H54 (cell line): ENCODE measurements around the gene ZNF605.
"Not testable (repeated sequence)": the region's sequence is repeated elsewhere in the genome, so short reads cannot be mapped to it uniquely, and the experiment has no call there.

Source experiments
- DNase-seq: peaks from one replicate; pipeline ENCODE4 v3.0.0; 2011; ENCODE audit warnings: low spot score, mixed read lengths; ENCODE audit not compliant: insufficient read length
- FAIRE-seq: peaks from 3 replicates; lab custom pipeline; 2011; peaks lifted over from hg19 to GRCh38; lab: Jason Lieb, UNC
- POLR2A ChIP-seq: IDR thresholded peaks from 2 replicates; pipeline ENCODE4 v1.6.1; 2011; ENCODE audit warnings: low read depth, mild to moderate bottlenecking, low read length

Gene ZNF605

DNA sequence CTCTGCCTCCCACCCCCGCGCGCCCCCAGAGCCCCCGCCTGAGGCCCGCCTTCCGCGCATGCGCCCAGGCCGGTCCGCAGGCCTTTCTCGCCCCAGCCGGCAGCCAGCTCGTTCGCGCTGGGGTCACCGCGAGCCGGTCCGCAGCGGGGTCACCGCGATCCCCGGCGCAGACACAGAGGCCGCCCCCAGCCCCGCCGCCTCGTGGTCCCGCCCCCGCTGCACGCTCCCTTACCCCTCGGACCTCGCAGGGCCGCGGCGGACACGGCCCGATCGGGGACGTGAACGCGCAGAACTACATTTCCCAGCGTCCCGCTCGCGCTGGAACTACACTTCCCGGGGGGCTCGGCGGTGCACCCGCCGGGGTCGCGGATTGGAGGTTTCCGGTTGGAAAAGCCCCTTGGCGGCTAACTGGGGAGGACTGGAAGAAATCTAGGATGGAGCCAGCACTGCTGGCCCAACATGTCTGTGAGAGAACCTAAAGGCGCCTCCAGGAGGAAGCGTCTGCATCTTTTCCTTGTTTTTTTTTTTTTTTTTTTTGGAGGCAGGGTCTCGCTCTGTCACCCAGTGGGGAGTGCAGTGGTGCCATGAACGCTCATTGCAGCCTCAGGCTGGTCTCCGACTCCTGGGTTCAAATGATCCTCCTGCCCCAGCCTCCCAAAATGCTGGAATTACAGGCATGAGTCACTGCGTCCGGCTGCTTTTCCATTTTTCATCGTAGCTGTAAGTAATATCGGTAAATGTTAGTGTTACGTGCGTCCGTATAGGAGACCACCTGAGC, at the start of gene ZNF605:
Gene ZNF605, minus strand, starts transcription at position 296 of the 778 bp plus-strand sequence. CDS start 10,671 bp downstream, outside the sequence.
- FAIRE-seq, result no peak
- peak; percentile 73 for DNase-seq
- TF ChIP-seq POLR2A, result 0 out of 2 replicates have a peak, but pooled peaks have one; percentile 15

DNA sequence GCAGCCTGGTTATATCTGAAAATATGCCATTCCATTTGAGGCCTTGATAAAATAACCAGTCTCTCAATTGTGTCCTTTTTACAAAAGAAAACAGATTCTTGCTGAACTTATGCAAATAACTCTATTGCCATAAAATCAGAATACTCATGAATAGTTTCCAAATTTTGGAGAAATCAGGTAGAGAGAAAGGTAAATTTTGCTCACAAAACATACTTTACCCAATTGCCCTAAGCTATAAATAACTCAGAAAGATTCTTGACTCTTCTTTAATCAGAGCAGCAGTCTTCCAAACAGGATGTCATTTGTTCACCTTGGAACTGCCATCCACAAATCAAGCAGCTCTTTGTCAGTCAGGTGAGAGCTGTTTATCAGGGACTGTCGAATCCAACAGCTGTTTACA, 42.6 kb upstream of the ZNF605 start:
- DNase-seq (no peak), FAIRE-seq (no peak)
- no peak for TF ChIP-seq POLR2A

- no peak for TF ChIP-seq POLR2A
- no peak for FAIRE-seq
These were observed 30.7 kb upstream of the ZNF605 start for GRCh38 chr12:132986885-132987225.

DNA sequence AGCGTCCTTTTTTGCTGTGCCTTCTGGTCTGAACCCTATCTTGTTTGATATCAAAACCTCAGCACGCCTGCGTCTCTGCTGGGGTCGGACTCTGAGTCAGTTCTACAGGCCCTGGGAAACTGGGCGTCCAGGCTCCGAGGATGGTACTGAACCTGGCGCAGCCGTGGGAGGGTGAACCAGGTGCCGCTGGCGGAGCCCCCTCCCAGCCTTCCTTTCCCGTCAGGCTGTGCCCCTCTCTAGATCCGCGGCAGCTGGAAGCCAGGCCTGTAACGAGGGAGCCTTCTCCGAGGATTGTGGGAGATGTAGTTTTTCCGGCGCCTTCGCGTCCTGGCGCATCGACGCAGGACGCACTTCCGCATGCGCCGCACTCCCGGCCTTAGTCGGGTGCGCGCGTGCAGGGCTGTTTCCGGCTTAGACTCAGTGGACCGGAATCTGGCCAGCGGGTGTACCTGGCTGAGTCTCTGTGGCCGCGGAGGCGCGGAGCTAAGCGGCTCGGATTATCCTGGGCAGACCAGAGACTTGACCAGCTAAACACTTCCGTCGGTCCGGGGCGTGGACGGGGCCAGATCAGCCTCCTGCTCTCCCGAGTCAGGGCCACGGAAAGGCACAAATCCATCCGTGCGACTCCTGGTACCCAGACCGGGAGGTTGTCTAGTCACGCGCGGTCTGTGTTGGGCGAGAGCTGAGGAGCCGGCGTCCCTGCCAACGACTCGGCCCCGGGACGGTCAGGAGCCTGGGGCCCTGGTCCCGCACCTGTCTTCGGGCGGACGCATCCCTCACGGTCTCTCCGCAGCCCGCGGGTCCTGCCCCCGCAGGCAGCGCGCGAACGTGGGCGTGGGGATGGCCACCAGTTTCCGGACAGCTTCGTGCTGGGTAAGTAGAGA, 30.1 kb upstream of the ZNF605 start, which contains the start of gene ZNF26:
Gene ZNF26, plus strand, starts transcription at position 367 of the 884 bp plus-strand sequence. Its CDS starts 474 bp downstream, at position 841.
- FAIRE-seq (peak; percentile 96), DNase-seq (peak; percentile 92)
- peak; percentile 74 for TF ChIP-seq POLR2A

More at GRCh38 chr12:132986885-132987225, 30.7 kb upstream of the ZNF605 start:
- DNase-seq, result no peak

GRCh38 chr12:132976870-132977269, 20.8 kb upstream of the ZNF605 start:
- FAIRE-seq, DNase-seq: not testable (repeated sequence)

- FAIRE-seq (no peak), DNase-seq (no peak)
- TF ChIP-seq POLR2A, result no peak
These were observed 16.3 kb upstream of the ZNF605 start for GRCh38 chr12:132972374-132972773.

GRCh38 chr12:132967736-132968135, 11.6 kb upstream of the ZNF605 start:
- no peak for TF ChIP-seq POLR2A
- DNase-seq (no peak), FAIRE-seq (no peak)

DNA sequence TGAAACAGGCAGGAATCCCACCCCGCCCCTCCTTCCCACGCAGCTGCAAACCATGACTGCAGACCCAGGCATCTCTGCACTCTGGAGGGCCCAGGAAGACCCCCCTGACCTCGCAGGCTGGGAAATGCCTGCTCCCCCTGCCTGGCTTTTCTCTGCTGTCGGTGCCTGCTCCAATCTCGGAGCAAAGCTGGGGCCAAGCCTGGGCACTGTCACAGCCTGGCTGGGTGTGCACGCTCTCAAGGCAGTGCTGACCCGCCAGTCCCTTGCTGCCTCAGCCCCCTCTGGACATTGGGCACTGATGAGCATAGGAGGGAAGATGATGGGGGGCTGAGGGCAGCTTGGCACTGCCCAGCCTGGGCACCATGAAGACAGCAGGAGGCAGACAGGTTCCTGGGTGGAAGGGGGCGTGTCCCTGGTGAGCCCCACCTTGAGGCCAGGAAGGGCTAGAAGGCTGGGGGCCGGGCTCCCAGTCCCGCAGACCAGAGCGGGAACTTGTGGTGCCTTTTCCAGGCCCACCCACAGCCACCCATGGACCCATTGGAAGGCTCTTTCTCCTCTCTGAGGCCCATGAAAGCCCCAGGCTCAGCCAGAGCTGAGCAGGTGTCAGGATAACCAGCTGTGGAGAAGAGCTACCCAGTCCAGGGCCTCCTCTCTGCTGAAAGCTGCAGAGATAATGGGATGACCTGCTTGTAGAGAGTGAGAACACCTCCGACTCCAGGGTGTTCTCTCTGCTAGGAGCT, 10.7 kb upstream of the ZNF605 start:
- FAIRE-seq, result no peak
- no peak for DNase-seq
- no peak for TF ChIP-seq POLR2A

DNA sequence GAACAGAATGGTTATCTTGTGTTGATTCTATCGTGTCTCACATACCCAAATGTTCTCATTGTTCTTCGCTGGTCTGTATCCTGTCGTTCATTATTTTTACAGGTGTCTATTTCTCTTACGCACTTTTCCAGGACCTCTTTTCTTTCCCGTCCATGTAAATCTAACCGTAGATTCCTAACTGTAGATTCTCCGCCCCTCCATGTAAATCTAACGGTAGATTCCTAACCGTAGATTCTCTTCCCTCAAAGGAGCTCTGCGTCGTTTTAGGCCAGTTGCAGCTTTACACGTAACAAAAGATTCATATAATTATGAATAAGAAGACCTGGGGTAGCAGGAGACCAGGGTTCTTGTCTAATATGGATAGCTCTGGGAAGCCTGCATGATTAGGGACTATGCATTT, 9.7 kb upstream of the ZNF605 start:
- FAIRE-seq, result no peak
- no peak for TF ChIP-seq POLR2A
- no peak for DNase-seq

DNA sequence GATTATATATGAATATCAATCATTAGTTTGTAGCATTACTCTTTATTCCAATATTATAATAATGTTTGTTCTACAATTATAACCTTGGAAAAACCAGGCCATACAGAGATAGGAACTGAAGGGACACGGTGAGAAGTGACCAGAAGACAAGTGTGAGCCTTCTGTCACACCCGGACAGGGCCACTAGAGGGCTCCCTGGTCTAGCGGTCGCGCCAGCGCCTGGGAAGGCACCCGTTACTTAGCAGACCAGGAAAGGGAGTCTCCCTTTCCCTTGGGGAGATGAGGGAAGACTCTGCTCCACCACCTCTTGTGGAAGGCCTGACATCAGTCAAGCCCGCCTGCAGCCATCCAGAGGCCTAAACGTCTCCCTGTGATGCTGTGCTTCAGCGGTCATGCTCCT, 7.8 kb upstream of the ZNF605 start:
- DNase-seq, FAIRE-seq: not testable (repeated sequence)

- not testable (repeated sequence) for FAIRE-seq, DNase-seq
These were observed 5.7 kb upstream of the ZNF605 start for GRCh38 chr12:132961790-132962189.

GRCh38 chr12:132955094-132956010, 754 bp downstream of the ZNF605 start:
- no peak for TF ChIP-seq POLR2A
- FAIRE-seq (no peak), DNase-seq (peak; percentile 27)
